Fibroblast of skin of right quadriceps (primary cell): ENCODE data around the gene IL25.
"Not testable (repeated sequence)": the region's sequence is repeated elsewhere in the genome, so short reads cannot be mapped to it uniquely, and the experiment has no call there.

Experiments used
- DNase-seq: peaks from one replicate; pipeline ENCODE4 v3.0.0-alpha.2; 2013

IL25 gene

GRCh38 chr14:23376482-23377197 is 4.0 kb downstream of the IL25 start, which contains the start of gene CMTM5:
CMTM5 (plus strand) TSS chr14:23377046; CDS start chr14:23377252, 206 bp downstream.
- DNase-seq = no peak

GRCh38 chr14:23377198-23377550 is 4.6 kb downstream of the IL25 start:
- DNase-seq = no peak

GRCh38 chr14:23377573-23378563 is 5.3 kb downstream of the IL25 start:
- DNase-seq = no peak

GRCh38 chr14:23378612-23379220 is 6.1 kb downstream of the IL25 start:
- DNase-seq = no peak

- DNase-seq = peak; percentile 15
These were observed 7.0 kb downstream of the IL25 start for GRCh38 chr14:23379366-23380196.

GRCh38 chr14:23380197-23380914 is 7.7 kb downstream of the IL25 start:
- no peak for DNase-seq

- no peak for DNase-seq
These were observed 8.4 kb downstream of the IL25 start for GRCh38 chr14:23380976-23381375.

- DNase-seq = no peak
These were observed 9.3 kb downstream of the IL25 start for GRCh38 chr14:23381871-23382270.

- DNase-seq = no peak
These were observed 9.7 kb downstream of the IL25 start for GRCh38 chr14:23382276-23382675.

- no peak for DNase-seq
These were observed 10.3 kb downstream of the IL25 start for GRCh38 chr14:23382731-23383440.

GRCh38 chr14:23384364-23385080 is 11.9 kb downstream of the IL25 start:
- no peak for DNase-seq

- no peak for DNase-seq
These were observed 12.6 kb downstream of the IL25 start for GRCh38 chr14:23385244-23385641.

GRCh38 chr14:23385642-23386265 is 13.1 kb downstream of the IL25 start:
- no peak for DNase-seq

- DNase-seq = not testable (repeated sequence)
These were observed 13.7 kb downstream of the IL25 start for GRCh38 chr14:23386266-23386657.

GRCh38 chr14:23386999-23387398 is 14.4 kb downstream of the IL25 start:
- no peak for DNase-seq

- DNase-seq = no peak
These were observed 15.6 kb downstream of the IL25 start for GRCh38 chr14:23387916-23388882.

GRCh38 chr14:23388996-23389395 is 16.4 kb downstream of the IL25 start:
- no peak for DNase-seq

GRCh38 chr14:23389396-23389795 is 16.8 kb downstream of the IL25 start:
- DNase-seq = no peak

- DNase-seq = not testable (repeated sequence)
These were observed 17.3 kb downstream of the IL25 start for GRCh38 chr14:23389871-23390270.
